CD4-positive, alpha-beta memory T cell (primary cell): ENCODE results near the gene DPF1. TPM values are rescaled to one million over a fixed set of nuclear protein-coding genes. Genes with fewer than 3 reads are reported as not detected.

Experiments used
- CTCF ChIA-PET: fragments of 350-600 bp; sonication (Branson Sonifier 250); formaldehyde crosslinking; loops from one replicate; lab custom pipeline; 2021; ENCODE audit warnings: inconsistent platforms; ENCODE audit not compliant: partially characterized antibody; lab: Charles Lee
- POLR2A ChIA-PET: fragments of 350-600 bp; sonication (Branson Sonifier 250); formaldehyde crosslinking; loops from one replicate; lab custom pipeline; 2021; ENCODE audit not compliant: partially characterized antibody; lab: Charles Lee
- DNase-seq, 5 donors: peaks; one replicate each; pipeline versions ENCODE4 v3.0.0 to v3.0.0-alpha.2; 2020 to 2022; ENCODE audit warnings: mixed read lengths in 1 of 5
- H3K27ac ChIP-seq: one replicate; pipeline ENCODE4 v1.7.0; 2013; ENCODE audit warnings: low read depth, low read length
- H3K27me3 ChIP-seq: 2 replicates; pipeline ENCODE4 v1.7.0; 2013; ENCODE audit warnings: mild to moderate bottlenecking, low read length, moderate library complexity; ENCODE audit not compliant: insufficient read depth
- H3K36me3 ChIP-seq: 2 replicates; pipeline ENCODE4 v1.7.0; 2013; ENCODE audit warnings: mild to moderate bottlenecking, low read length, moderate library complexity; ENCODE audit not compliant: insufficient read depth
- H3K4me1 ChIP-seq: 2 replicates; pipeline ENCODE4 v1.7.0; 2013; ENCODE audit warnings: mild to moderate bottlenecking, low read length, moderate library complexity; ENCODE audit not compliant: insufficient read depth
- H3K4me3 ChIP-seq, 2 donors: one replicate each; pipeline ENCODE4 v1.7.0; 2013; ENCODE audit warnings: low read length in 2 of 2, mild to moderate bottlenecking in 1 of 2
- H3K9me3 ChIP-seq, 2 donors: one replicate each; pipeline ENCODE4 v1.7.0; 2013; ENCODE audit warnings: low read length in 2 of 2, control low read depth in 1 of 2; ENCODE audit not compliant: control insufficient read depth in 1 of 2
- H3K27ac Mint-ChIP-seq, 7 donors: one replicate each; pipeline ENCODE4 v1.8.0; 2020 to 2021; ENCODE audit warnings: mixed read lengths in 7 of 7, mild to moderate bottlenecking in 6 of 7, inconsistent platforms in 3 of 7, moderate library complexity in 3 of 7
- H3K27me3 Mint-ChIP-seq, 2 donors: one replicate each; pipeline ENCODE4 v1.8.0; 2020 to 2021; ENCODE audit warnings: mixed read lengths in 2 of 2
- H3K36me3 Mint-ChIP-seq, 2 donors: one replicate each; pipeline ENCODE4 v1.8.0; 2020 to 2021; ENCODE audit warnings: mixed read lengths in 2 of 2, inconsistent platforms in 1 of 2, mild to moderate bottlenecking in 1 of 2
- H3K4me1 Mint-ChIP-seq, 4 donors: one replicate each; pipeline ENCODE4 v1.8.0; 2020 to 2021; ENCODE audit warnings: mixed read lengths in 4 of 4, mild to moderate bottlenecking in 1 of 4
- H3K4me3 Mint-ChIP-seq, 8 donors: one replicate each; pipeline ENCODE4 v1.8.0; 2020 to 2021; ENCODE audit warnings: mixed read lengths in 8 of 8, mild to moderate bottlenecking in 7 of 8, moderate library complexity in 6 of 8, inconsistent platforms in 3 of 8
- H3K9me3 Mint-ChIP-seq, 8 donors: one replicate each; pipeline ENCODE4 v1.8.0; 2020 to 2021; ENCODE audit warnings: mixed read lengths in 8 of 8, mild to moderate bottlenecking in 5 of 8, inconsistent platforms in 3 of 8, moderate library complexity in 1 of 8
- intact Hi-C: fragments of 100-400 bp; cut with micrococcal nuclease; formaldehyde crosslinking; loops from one replicate; pipeline ENCODE4 v1.15.1; 2023
- polyA plus RNA-seq, 2 donors: library from polyadenylated mRNA; unstranded; fragments of 300-500 nt; fragmentation: Illumina TruSeq; gene quantifications; one replicate each; pipeline ENCODE4 v1.2.3, GENCODE V29; 2021
- total RNA-seq, 2 experiments: library from RNA; stranded (reverse); gene quantifications; one replicate each; pipeline ENCODE4 v1.2.3, GENCODE V29; 2021

DPF1 gene
- total and polyA plus RNA-seq, 4 experiments from 2014 or later: not detected

- no peaks in the 10 kb centered on the region for H3K27me3 Mint-ChIP-seq
- Histone ChIP-seq H3K9me3 (no peaks in the 10 kb centered on the region), H3K27ac (no peak overlapping the region), H3K4me3 (no peak overlapping the region), H3K36me3 (no peaks in the 10 kb centered on the region), H3K4me1 (no peaks in the 10 kb centered on the region), H3K27me3 (no peaks in the 10 kb centered on the region)
- H3K36me3 Mint-ChIP-seq: peaks cover 17 to 27% of the 10 kb centered on the region in 2 donors
- peaks cover 0 to 3% (median under 1%) of the 10 kb centered on the region in 4 donors for H3K4me1 Mint-ChIP-seq
- H3K27ac Mint-ChIP-seq: no peak overlapping the region
- peak overlapping the region in 1 of 8 donors; percentile 11 for H3K4me3 Mint-ChIP-seq
- intact Hi-C loops: no loop called here
- ChIA-PET POLR2A (interaction anchor here (0.5 kb wide), 1 partner anchor 444 kb away, joined by 3 read pairs; no protein-coding TSS in a partner anchor), CTCF (interaction anchor here (0.6 kb wide), 1 partner anchor 9 kb away, joined by 3 read pairs; no protein-coding TSS in a partner anchor)
- no peak for DNase-seq
- H3K9me3 Mint-ChIP-seq: no peaks in the 10 kb centered on the region
Observed at GRCh38 chr19:38190793-38191192, 33.2 kb downstream of the DPF1 start.

- no peaks in the 10 kb centered on the region for H3K4me1 ChIP-seq
- ChIA-PET POLR2A (no interaction called here), CTCF (interaction anchor here (0.6 kb wide), 1 partner anchor 8 kb away, joined by 3 read pairs; no protein-coding TSS in a partner anchor)
- no peak overlapping the region for H3K4me3 ChIP-seq
- DNase-seq: no peak
- Mint-ChIP-seq H3K9me3 (no peaks in the 10 kb centered on the region), H3K4me3 (no peak overlapping the region), H3K36me3 (peaks cover 17 to 27% of the 10 kb centered on the region in 2 donors), H3K4me1 (peaks cover 0 to 3% (median under 1%) of the 10 kb centered on the region in 4 donors), H3K27me3 (no peaks in the 10 kb centered on the region), H3K27ac (peak overlapping the region in 1 of 7 donors; percentile 83)
- intact Hi-C loops: no loop called here
- H3K27ac ChIP-seq: no peak overlapping the region
- H3K36me3 ChIP-seq: no peaks in the 10 kb centered on the region
- no peaks in the 10 kb centered on the region for H3K27me3 ChIP-seq
- no peaks in the 10 kb centered on the region for H3K9me3 ChIP-seq
Observed at GRCh38 chr19:38190061-38190460, 34.0 kb downstream of the DPF1 start.

- Histone ChIP-seq H3K4me3 (no peak overlapping the region), H3K27me3 (no peaks in the 10 kb centered on the region), H3K4me1 (no peaks in the 10 kb centered on the region), H3K36me3 (peaks cover 3% of the 10 kb centered on the region), H3K9me3 (peaks cover 0 to 3% of the 10 kb centered on the region in 2 donors), H3K27ac (no peak overlapping the region)
- intact Hi-C loops: no loop called here
- H3K27ac Mint-ChIP-seq: no peak overlapping the region
- peaks cover 34 to 42% of the 10 kb centered on the region in 2 donors for H3K36me3 Mint-ChIP-seq
- ChIA-PET POLR2A (no interaction called here), CTCF (no interaction called here)
- no peaks in the 10 kb centered on the region for H3K27me3 Mint-ChIP-seq
- no peak overlapping the region for H3K4me3 Mint-ChIP-seq
- H3K9me3 Mint-ChIP-seq: peaks cover 0 to 6% (median 5%) of the 10 kb centered on the region in 8 donors
- peaks cover 0 to 1% (median under 1%) of the 10 kb centered on the region in 4 donors for H3K4me1 Mint-ChIP-seq
- DNase-seq: no peak
Observed at GRCh38 chr19:38185562-38185961, 38.5 kb downstream of the DPF1 start.

DNA sequence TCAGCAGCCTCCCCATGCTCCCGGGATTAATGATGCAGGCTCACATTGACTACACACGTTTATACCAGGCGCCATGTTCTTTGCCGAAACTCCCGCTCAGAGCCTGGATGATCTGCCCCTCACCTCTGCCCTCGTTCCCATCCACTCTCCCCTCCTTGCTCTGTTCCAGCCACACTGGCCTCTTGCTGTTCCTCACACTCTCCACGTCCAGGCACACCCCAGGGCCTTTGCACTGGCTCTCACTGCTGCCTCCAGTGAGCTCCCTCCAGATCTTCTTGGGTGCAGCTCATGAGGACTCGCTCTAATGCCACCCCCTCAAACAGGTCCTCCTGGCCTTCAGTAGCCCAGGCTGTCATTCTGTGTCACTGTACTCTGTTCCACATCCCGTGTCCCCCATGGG lies 39.2 kb downstream of the DPF1 start:
- POLR2A ChIA-PET: no interaction called here
- H3K27me3 ChIP-seq: no peaks in the 10 kb centered on the region
- no peak for DNase-seq
- no peaks in the 10 kb centered on the region for H3K4me1 ChIP-seq
- H3K27ac ChIP-seq: no peak overlapping the region
- Mint-ChIP-seq H3K36me3 (peaks cover 33 to 43% of the 10 kb centered on the region in 2 donors), H3K4me3 (peak overlapping the region in 1 of 8 donors; percentile 38), H3K4me1 (peaks cover 0 to 1% (median under 1%) of the 10 kb centered on the region in 4 donors), H3K27ac (no peak overlapping the region), H3K9me3 (peaks cover 0 to 12% (median 7%) of the 10 kb centered on the region in 8 donors), H3K27me3 (no peaks in the 10 kb centered on the region)
- peaks cover 3% of the 10 kb centered on the region for H3K36me3 ChIP-seq
- CTCF ChIA-PET: no interaction called here
- H3K9me3 ChIP-seq: peaks cover 0 to 6% of the 10 kb centered on the region in 2 donors
- intact Hi-C loops: no loop called here
- no peak overlapping the region for H3K4me3 ChIP-seq

GRCh38 chr19:38183251-38183897 lies 40.6 kb downstream of the DPF1 start:
- Histone ChIP-seq H3K27ac (no peak overlapping the region), H3K4me1 (no peaks in the 10 kb centered on the region), H3K9me3 (peaks cover 0 to 10% of the 10 kb centered on the region in 2 donors), H3K27me3 (no peaks in the 10 kb centered on the region), H3K36me3 (peaks cover 3% of the 10 kb centered on the region), H3K4me3 (no peak overlapping the region)
- no peak overlapping the region for H3K4me3 Mint-ChIP-seq
- H3K27me3 Mint-ChIP-seq: no peaks in the 10 kb centered on the region
- intact Hi-C loops: no loop called here
- ChIA-PET CTCF (no interaction called here), POLR2A (no interaction called here)
- peaks cover 35 to 50% of the 10 kb centered on the region in 2 donors for H3K36me3 Mint-ChIP-seq
- H3K4me1 Mint-ChIP-seq: no peaks in the 10 kb centered on the region
- DNase-seq: no peak
- H3K27ac Mint-ChIP-seq: peak overlapping the region in 1 of 7 donors; percentile 50
- H3K9me3 Mint-ChIP-seq: peaks cover 0 to 23% (median 14%) of the 10 kb centered on the region in 8 donors

GRCh38 chr19:38182536-38183210 lies 41.3 kb downstream of the DPF1 start:
- peaks cover 38 to 54% of the 10 kb centered on the region in 2 donors for H3K36me3 Mint-ChIP-seq
- no peaks in the 10 kb centered on the region for H3K4me1 ChIP-seq
- no peak overlapping the region for H3K4me3 ChIP-seq
- H3K36me3 ChIP-seq: peaks cover 3% of the 10 kb centered on the region
- H3K4me3 Mint-ChIP-seq: no peak overlapping the region
- H3K27ac ChIP-seq: no peak overlapping the region
- no peaks in the 10 kb centered on the region for H3K27me3 Mint-ChIP-seq
- ChIA-PET POLR2A (no interaction called here), CTCF (no interaction called here)
- no peaks in the 10 kb centered on the region for H3K4me1 Mint-ChIP-seq
- H3K9me3 ChIP-seq: peaks cover 0 to 10% of the 10 kb centered on the region in 2 donors
- intact Hi-C loops: no loop called here
- peaks cover 0 to 23% (median 14%) of the 10 kb centered on the region in 8 donors for H3K9me3 Mint-ChIP-seq
- DNase-seq: no peak
- H3K27me3 ChIP-seq: no peaks in the 10 kb centered on the region
- no peak overlapping the region for H3K27ac Mint-ChIP-seq

DNA sequence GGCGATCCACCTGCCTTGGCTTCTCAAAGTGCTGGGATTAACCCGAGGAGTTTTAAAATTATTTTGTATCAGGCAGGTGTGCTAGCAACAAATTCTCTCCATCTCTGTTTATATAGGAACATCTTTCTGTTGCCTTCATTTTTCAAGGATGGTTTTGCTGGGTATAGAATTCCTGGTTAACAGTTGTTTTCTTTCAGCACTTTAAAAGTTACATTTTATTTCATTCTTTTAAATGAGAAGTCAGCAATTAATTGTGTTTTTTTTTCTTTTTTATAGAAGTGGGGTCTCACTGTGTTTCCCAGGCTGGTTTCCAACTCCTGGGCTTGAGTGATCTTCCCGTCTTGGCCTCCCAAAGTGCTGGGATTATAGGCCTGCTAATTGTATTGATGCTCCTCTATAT lies 44.0 kb downstream of the DPF1 start:
- H3K4me3 ChIP-seq: no peak overlapping the region
- no peaks in the 10 kb centered on the region for H3K4me1 ChIP-seq
- H3K4me1 Mint-ChIP-seq: no peaks in the 10 kb centered on the region
- no peaks in the 10 kb centered on the region for H3K27me3 Mint-ChIP-seq
- H3K27ac ChIP-seq: no peak overlapping the region
- peaks cover 35 to 52% of the 10 kb centered on the region in 2 donors for H3K36me3 Mint-ChIP-seq
- H3K9me3 ChIP-seq: peaks cover 0 to 10% of the 10 kb centered on the region in 2 donors
- intact Hi-C loops: no loop called here
- H3K27ac Mint-ChIP-seq: no peak overlapping the region
- POLR2A ChIA-PET: no interaction called here
- CTCF ChIA-PET: no interaction called here
- no peak for DNase-seq
- peaks cover 0 to 25% (median 14%) of the 10 kb centered on the region in 8 donors for H3K9me3 Mint-ChIP-seq
- peaks cover 3% of the 10 kb centered on the region for H3K36me3 ChIP-seq
- no peaks in the 10 kb centered on the region for H3K27me3 ChIP-seq
- H3K4me3 Mint-ChIP-seq: no peak overlapping the region
